GM11168 (cell line): ENCODE results near the gene SCAP.

Experiments used
- in situ Hi-C: fragments of 300-500 bp; cut with MboI; formaldehyde crosslinking; loops from one replicate; pipeline ENCODE4 v1.12.0; 2022; ENCODE audit warnings: low sequenced_read_pairs; ENCODE audit not compliant: unreplicated experiment

Gene SCAP

DNA sequence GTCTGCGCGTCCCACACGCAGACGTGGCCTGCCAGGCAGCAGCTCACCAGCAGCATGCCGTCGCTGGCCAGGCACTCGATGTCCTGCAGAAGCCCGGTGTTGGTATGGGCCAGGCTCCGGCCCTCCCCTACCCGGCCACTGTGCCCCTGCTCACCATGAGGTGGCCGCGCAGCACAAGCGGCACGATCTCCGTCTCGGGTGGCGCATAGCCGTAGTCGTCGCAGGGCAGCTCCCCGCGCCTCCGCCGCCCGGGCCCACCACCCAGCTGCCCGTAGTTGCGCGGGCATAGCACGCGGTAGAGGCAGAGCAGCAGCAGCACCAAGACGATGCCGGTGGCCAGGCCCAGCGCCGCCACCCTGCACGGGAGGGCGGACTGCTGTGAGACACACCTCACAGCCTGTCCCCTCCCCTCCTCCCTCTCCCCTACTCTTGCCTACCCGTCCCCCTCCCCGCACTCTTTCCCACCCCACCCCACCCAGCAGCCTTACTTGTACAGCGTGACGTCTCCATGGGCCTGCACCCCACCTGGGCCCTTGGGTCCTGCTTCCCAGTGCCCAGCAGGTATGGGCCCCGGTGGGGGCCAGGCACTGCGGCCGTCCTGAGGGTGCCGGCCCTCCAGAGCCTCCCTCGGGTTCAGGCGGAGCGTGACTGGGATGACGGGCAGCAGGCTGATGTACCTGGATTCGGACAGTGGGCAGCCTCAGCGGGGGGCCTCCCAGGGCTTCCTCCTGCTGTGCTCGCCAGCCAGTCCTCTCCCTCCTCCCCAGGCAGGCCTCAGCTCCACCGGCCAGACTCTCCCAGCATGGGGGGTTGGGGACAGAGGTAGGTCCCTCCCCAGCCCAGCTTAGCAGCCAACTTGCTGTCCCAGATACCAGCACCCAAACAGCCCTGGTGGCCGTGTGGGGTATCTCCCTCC, 57.3 kb downstream of the SCAP start:
- in situ Hi-C loops = no loop called here

DNA sequence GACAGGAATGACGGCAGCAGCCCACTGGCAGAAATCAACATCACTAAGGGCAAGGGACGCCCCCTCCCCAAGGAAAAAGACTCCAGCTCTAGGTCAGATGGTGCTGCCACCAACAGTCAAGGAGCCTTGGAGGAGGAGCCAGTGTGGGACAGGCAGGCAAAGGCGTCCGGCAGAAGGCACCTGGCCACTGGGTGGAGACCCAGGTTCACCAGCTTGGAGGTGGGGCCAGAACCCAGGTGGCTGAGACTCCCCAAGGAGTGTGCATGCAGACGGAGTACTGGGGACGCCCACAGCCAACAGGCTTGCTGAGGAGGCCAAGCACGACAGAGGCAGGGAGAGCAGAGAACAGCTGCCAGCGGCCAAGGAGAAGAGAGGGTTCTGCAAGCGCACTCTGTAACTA, 59.7 kb downstream of the SCAP start:
- in situ Hi-C loops = no loop called here

DNA sequence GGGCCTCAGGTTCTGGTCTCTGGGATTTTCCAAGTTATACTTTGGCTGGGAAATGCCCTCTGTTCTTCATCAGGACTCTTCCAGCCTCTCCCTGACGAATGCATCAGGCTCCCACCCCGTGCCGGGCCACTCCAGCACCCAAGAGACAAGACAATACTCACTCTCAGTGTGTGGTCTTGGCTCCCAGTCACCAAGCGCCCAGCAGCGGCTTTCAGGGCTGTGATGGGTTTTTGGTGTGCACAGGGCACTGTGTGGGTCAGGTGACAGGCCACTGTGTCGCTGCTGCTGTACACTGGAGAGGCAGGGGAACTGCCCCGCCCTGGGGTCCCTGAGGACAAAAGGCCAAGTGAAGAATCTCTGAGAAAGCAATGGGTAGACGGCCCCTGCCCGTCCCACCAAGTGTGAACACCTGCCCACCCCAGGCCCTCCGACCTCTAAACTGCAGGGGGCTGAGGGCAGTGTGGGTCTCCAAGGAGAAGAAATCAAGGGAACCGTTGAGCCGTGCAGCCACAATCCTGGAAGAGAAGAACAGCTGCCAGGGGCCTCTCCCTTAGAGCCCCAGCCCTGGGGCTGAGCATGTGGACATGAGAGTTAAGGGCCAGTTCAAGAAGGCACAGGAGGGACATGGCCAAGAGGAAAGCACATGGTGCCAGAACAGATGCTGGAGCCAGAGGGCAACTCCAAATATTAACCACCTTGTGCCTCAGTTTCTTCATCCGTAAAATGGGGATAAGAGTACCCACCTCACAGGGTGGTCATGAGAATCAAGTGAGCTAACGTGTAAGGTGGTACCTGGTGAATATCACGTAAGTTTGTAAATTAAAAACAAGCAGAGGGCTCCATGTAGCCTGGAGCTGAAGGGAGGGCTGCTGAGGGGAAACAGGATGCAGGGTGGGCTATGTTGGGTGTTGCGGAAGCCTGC, 60.8 kb downstream of the SCAP start:
- in situ Hi-C loops = no loop called here

GRCh38 chr3:47414161-47414564, 61.6 kb downstream of the SCAP start:
- in situ Hi-C loops = no loop called here

DNA sequence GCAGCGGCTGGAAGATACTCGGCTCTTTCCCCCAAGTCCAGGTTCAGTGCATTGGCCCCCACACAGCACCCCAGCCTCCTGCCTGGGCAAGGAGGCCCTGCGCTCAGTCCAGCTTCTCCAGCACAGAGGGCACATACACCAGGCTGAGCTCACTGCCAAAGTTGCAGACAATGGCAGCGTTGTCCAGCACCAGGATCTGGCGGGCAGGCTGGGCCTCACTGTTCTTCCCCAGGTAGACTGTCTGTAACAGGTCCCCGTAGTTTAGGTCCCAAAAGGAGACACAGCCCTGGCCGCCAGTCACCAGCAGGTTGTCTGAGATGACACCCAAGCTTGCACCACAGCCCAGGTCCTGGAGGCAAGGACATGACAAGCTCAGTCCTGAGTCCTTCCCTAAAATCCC, 62.0 kb downstream of the SCAP start:
- in situ Hi-C loops = no loop called here

- in situ Hi-C loops = no loop called here
Measured at GRCh38 chr3:47412842-47413520, 62.8 kb downstream of the SCAP start.

DNA sequence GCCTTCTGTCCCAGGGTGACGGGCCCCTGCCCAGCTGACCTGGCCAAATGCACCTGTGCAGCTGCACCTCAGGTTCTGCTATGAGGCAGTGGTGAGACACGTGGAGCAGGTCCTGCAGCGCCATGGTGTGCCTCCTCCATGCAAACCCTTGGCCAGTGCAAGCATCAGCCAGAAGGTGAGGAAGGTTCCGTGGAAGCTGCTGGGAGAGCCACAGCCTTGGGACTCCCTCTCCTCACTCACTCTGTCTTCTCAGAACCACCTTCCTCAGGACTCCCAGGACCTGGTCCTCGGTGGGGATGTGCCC, 63.3 kb downstream of the SCAP start:
- in situ Hi-C loops = no loop called here

GRCh38 chr3:47411696-47412452, 63.9 kb downstream of the SCAP start:
- in situ Hi-C loops = no loop called here

DNA sequence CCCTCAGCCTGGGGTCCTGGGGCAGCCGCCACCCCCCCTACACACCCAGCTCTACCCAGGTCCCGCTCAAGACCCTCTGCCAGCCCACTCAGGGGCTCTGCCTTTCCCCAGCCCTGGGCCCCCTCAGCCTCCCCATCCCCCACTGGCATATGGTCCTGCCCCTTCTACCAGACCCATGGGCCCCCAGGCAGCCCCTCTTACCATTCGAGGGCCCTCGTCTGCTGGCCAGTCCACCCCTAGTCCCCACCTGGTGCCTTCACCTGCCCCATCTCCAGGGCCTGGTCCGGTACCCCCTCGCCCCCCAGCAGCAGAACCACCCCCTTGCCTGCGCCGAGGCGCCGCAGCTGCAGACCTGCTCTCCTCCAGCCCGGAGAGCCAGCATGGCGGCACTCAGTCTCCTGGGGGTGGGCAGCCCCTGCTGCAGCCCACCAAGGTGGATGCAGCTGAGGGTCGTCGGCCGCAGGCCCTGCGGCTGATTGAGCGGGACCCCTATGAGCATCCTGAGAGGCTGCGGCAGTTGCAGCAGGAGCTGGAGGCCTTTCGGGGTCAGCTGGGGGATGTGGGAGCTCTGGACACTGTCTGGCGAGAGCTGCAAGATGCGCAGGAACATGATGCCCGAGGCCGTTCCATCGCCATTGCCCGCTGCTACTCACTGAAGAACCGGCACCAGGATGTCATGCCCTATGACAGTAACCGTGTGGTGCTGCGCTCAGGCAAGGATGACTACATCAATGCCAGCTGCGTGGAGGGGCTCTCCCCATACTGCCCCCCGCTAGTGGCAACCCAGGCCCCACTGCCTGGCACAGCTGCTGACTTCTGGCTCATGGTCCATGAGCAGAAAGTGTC, 64.7 kb downstream of the SCAP start:
- in situ Hi-C loops = no loop called here

DNA sequence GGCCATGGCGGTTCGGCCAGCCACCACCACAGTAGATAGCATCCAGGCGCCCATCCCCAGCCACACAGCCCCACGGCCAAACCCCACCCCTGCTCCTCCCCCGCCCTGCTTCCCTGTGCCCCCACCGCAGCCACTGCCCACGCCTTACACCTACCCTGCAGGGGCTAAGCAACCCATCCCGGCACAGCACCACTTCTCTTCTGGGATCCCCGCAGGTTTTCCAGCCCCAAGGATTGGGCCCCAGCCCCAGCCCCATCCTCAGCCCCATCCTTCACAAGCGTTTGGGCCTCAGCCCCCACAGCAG, 65.4 kb downstream of the SCAP start:
- in situ Hi-C loops = no loop called here

DNA sequence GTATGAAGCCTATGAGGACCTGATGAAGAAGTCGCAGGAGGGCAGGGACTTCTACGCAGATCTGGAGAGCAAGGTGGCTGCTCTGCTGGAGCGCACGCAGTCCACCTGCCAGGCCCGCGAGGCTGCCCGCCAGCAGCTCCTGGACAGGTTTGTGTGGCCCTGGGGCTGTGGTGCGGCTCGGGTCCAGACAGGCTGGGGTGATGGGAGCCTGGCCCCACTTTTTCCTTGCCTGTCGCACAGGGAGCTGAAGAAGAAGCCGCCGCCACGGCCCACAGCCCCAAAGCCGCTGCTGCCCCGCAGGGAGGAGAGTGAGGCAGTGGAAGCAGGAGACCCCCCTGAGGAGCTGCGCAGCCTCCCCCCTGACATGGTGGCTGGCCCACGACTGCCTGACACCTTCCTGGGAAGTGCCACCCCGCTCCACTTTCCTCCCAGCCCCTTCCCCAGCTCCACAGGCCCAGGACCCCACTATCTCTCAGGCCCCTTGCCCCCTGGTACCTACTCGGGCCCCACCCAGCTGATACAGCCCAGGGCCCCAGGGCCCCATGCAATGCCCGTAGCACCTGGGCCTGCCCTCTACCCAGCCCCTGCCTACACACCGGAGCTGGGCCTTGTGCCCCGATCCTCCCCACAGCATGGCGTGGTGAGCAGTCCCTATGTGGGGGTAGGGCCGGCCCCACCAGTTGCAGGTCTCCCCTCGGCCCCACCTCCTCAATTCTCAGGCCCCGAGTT, 65.9 kb downstream of the SCAP start:
- in situ Hi-C loops = no loop called here

GRCh38 chr3:47409284-47409683, 66.5 kb downstream of the SCAP start:
- in situ Hi-C loops = no loop called here

GRCh38 chr3:47408839-47409229, 66.9 kb downstream of the SCAP start:
- in situ Hi-C loops = no loop called here

GRCh38 chr3:47407896-47408838, 67.6 kb downstream of the SCAP start:
- in situ Hi-C loops = no loop called here

- in situ Hi-C loops = no loop called here
Measured at GRCh38 chr3:47407237-47407636, 68.5 kb downstream of the SCAP start.

DNA sequence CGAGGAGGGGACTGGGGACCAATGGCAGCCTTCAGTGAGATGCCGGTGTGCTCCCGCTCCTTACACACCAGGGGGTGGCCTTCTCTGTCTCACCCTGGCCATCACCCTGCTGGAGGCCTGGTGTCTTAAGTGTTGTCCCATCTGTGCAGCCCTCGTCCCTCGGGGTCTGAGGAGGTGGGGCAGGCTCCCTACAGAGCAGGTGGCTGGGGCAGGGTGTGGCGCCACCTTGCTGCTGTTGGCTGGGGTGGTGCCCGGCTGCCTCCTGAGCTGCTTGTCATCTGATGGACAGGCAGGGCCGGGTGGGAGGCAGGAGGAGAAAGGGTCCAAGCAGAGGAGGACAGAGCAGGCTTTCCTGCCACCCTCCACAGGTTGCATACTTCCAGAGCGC, 69.0 kb downstream of the SCAP start:
- in situ Hi-C loops = no loop called here

DNA sequence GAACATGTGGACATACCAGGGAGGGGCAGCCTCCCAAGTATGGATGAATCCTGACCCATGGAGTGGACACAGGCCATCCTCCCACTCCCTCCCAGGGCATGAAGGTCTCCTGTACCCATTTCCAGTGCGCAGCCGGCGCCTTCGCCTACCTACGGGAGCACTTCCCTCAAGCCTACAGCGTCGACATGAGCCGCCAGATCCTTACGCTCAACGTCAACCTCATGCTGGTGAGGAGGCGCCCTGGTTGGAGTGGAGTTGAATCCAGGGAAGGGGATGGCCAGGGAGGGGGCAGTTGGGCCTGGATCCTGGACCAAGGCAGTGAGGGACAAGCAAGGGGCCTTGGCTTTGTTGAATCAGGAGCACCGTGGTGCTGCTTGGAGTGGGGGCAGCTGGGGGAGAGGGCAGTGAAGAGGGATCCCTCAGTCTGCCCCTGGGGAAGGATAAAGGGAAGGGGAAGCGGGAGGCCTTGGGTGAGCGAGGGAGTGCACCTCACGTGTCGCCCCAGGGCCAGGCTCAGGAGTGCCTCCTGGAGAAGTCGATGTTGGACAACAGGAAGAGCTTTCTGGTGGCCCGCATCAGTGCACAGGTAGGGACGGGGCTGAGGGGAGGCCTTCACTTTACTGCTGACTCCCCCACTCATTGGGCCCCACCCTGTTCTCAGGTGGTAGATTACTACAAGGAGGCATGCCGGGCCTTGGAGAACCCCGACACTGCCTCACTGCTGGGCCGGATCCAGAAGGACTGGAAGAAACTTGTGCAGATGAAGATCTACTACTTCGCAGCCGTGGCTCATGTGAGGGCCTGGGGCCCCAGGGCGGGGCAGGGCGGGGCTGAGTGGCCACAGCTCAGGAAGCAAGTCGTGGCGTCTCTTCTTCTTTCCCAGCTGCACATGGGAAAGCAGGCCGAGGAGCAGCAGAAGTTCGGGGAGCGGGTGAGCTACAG, 69.7 kb downstream of the SCAP start:
- in situ Hi-C loops = no loop called here
